ENCODE measurements around the gene IFNA5.

IFNA5 gene

GRCh38 chr9:21289848-21290247, 15.3 kb downstream of the IFNA5 start:
- no peak for DNase-seq

- DNase-seq: peak; percentile 14
Observed at GRCh38 chr9:21287280-21287679, 17.8 kb downstream of the IFNA5 start.

- no peak for DNase-seq
Observed at GRCh38 chr9:21286659-21287058, 18.5 kb downstream of the IFNA5 start.

GRCh38 chr9:21286099-21286498, 19.0 kb downstream of the IFNA5 start:
- DNase-seq: no peak

GRCh38 chr9:21281275-21281674, 23.8 kb downstream of the IFNA5 start:
- DNase-seq: peak; percentile 10

- no peak for DNase-seq
Observed at GRCh38 chr9:21268347-21268657, 36.8 kb downstream of the IFNA5 start.

- no peak for DNase-seq
Observed at GRCh38 chr9:21267485-21268346, 37.4 kb downstream of the IFNA5 start.

- no peak for DNase-seq
Observed at GRCh38 chr9:21266733-21267484, 38.2 kb downstream of the IFNA5 start.

GRCh38 chr9:21265421-21266189, 39.5 kb downstream of the IFNA5 start:
- DNase-seq: peak; percentile 13

GRCh38 chr9:21255538-21256212, 49.4 kb downstream of the IFNA5 start:
- DNase-seq: peak; percentile 17
